ENCODE measurements around the gene CDH2.

GRCh38 chr18:27921392-27921791 lies 255.5 kb downstream of the CDH2 start:
- TF ChIP-seq EZH2 (IDR thresholded peaks at IDR 0.05; ENCODE audit: borderline replicate concordance, low read length), result no peak
- TF ChIP-seq CTCF (conservative IDR thresholded peaks at IDR 0.05 in 1 of 2, IDR thresholded peaks at IDR 0.05 in 1 of 2; ENCODE audit: extremely low read depth in 1 of 2, insufficient read depth in 1 of 2, low read depth in 1 of 2, low read length in 2 of 2), result no peak
